Hindlimb muscle (tissue), 1 donor: ENCODE measurements around the gene KRT6B. TPM values are rescaled to one million over a fixed set of nuclear protein-coding genes. Genes with fewer than 3 reads are reported as not detected.
"Not testable (repeated sequence)": the region's sequence is repeated elsewhere in the genome, so short reads cannot be mapped to it uniquely, and the experiment has no call there.

Experiments
- DNase-seq: peaks from one replicate; pipeline ENCODE4 v3.0.0-alpha.2; 2013
- polyA plus RNA-seq: library from polyadenylated mRNA; unstranded; fragments of 120-200 nt; gene quantifications from one replicate; pipeline ENCODE4 v1.2.1, GENCODE V29; 2013; ENCODE audit not compliant: insufficient read length

Gene KRT6B
- polyA plus RNA-seq, result 0.25 TPM

- DNase-seq, result no peak
Observed at GRCh38 chr12:52452101-52452500, at the start of gene KRT6B. Gene KRT6B, minus strand, starts transcription at chr12:52452146. Its CDS starts 68 bp downstream, at chr12:52452078.

- DNase-seq, result no peak
Observed at GRCh38 chr12:52501490-52501889, 49.5 kb upstream of the KRT6B start.

- DNase-seq, result not testable (repeated sequence)
Observed at GRCh38 chr12:52500574-52500973, 48.6 kb upstream of the KRT6B start.

- no peak for DNase-seq
Observed at GRCh38 chr12:52499806-52500560, 48.0 kb upstream of the KRT6B start.

GRCh38 chr12:52498946-52499345 is 47.0 kb upstream of the KRT6B start:
- DNase-seq, result no peak

- no peak for DNase-seq
Observed at GRCh38 chr12:52497975-52498374, 46.0 kb upstream of the KRT6B start.

- DNase-seq, result no peak
Observed at GRCh38 chr12:52496590-52497071, 44.7 kb upstream of the KRT6B start.

- no peak for DNase-seq
Observed at GRCh38 chr12:52496054-52496453, 44.1 kb upstream of the KRT6B start.

GRCh38 chr12:52495389-52495788 is 43.4 kb upstream of the KRT6B start:
- DNase-seq, result no peak

- no peak for DNase-seq
Observed at GRCh38 chr12:52494518-52494917, 42.6 kb upstream of the KRT6B start.

GRCh38 chr12:52494100-52494499 is 42.2 kb upstream of the KRT6B start:
- no peak for DNase-seq

GRCh38 chr12:52493172-52493571 is 41.2 kb upstream of the KRT6B start, which contains the start of gene KRT6A:
Gene KRT6A, minus strand, starts transcription at chr12:52493257. Its CDS starts 69 bp downstream, at chr12:52493188.
- no peak for DNase-seq

GRCh38 chr12:52492405-52492804 is 40.5 kb upstream of the KRT6B start:
- not testable (repeated sequence) for DNase-seq

- not testable (repeated sequence) for DNase-seq
Observed at GRCh38 chr12:52491495-52491894, 39.5 kb upstream of the KRT6B start.

- DNase-seq, result no peak
Observed at GRCh38 chr12:52488736-52489135, 36.8 kb upstream of the KRT6B start.

GRCh38 chr12:52487744-52488443 is 35.9 kb upstream of the KRT6B start:
- DNase-seq, result not testable (repeated sequence)

- no peak for DNase-seq
Observed at GRCh38 chr12:52487211-52487610, 35.3 kb upstream of the KRT6B start.

GRCh38 chr12:52486166-52487105 is 34.5 kb upstream of the KRT6B start:
- DNase-seq, result no peak

GRCh38 chr12:52480073-52480472 is 28.1 kb upstream of the KRT6B start:
- no peak for DNase-seq

GRCh38 chr12:52477651-52478050 is 25.7 kb upstream of the KRT6B start:
- no peak for DNase-seq

- DNase-seq, result no peak
Observed at GRCh38 chr12:52474212-52474611, 22.3 kb upstream of the KRT6B start.

- DNase-seq, result no peak
Observed at GRCh38 chr12:52473768-52474167, 21.8 kb upstream of the KRT6B start, which contains the start of gene KRT6C. Gene KRT6C, minus strand, starts transcription at chr12:52473805. Its CDS starts 68 bp downstream, at chr12:52473737.
